Measurements from ENCODE around the gene MTMR8.

Gene MTMR8

DNA sequence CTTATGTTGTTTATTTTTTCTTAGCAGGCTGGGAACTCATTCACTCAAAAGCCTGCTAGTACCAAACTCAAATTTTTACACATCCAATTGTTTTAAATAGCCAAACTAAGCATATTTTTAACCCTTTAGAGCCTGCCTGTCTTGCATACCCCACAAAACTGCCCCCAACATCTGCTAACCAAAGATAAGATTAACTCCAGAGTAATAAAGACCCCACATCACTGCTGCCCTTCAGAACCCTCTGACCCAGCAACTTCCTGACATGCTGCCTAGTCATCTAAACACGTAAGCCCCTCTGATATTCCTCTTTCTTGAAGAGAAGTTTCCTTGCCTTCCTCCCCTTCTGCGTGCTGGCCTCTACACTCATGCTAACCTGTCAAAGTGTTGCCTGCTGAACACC, 104.1 kb downstream of the MTMR8 start:
- no peak for DNase-seq

DNA sequence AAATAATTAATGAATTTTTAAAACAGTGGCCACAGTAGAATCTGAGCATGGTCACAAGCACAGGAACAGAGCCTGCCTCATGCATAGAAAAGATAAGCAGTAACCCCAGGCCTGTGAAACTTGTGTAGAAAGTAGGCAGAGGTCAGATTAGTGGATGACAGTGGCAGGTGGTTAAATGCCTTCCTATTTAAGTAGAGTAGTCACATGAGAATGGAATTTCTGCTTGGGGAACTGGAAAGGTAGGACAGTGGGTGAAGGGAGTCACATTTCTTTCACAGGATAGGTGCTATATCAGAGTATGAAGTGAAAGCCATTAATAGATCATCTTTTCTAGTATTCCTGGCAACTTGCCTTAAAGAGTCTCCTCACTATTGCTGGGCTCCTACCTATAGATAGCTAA, 130.0 kb downstream of the MTMR8 start:
- DNase-seq = no peak

DNA sequence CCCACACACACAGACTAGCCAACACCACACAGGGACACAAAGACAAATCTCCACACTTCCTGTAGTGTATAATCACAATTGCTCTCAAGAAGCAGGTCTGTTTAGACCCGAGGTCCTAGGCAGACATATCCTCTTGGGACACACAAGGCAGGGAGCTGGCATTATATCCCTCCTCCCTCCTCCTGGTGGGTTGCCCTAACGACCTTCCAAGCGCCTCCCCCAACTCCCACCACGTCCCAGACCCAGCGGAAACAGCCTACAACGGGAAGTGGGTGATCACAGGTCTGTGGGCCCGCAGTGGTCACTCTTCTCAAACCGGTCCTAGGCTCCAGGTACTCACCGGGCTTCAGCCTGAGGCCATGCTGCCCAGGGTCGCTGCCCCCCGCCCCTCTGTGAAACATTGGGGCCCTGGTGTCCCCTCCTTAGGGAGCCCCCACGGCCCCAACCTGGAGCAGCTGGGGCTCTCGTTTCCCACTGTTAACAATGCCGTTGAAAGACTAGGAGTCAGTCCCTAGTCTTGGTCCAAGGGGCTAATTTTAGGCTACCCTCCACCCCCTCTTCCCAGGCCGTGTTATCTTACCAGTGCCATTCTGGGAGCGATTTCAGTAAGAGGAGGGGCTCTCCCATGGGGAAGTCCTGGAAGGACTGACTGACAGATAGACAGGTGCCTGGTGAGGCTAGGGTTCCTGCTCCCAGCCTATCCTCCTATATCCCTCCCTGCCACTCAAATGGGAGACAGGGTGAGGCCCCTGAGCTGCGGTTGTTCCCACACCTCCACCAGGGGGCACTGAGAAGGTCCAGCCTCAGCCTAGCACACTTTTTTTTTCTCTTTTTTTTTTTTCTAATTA, 164.9 kb downstream of the MTMR8 start, which contains the start of gene ASB12:
ASB12 (minus strand) TSS at position 485 of the 848 bp plus-strand sequence. CDS start 4,957 bp downstream, outside the sequence.
- DNase-seq = no peak

DNA sequence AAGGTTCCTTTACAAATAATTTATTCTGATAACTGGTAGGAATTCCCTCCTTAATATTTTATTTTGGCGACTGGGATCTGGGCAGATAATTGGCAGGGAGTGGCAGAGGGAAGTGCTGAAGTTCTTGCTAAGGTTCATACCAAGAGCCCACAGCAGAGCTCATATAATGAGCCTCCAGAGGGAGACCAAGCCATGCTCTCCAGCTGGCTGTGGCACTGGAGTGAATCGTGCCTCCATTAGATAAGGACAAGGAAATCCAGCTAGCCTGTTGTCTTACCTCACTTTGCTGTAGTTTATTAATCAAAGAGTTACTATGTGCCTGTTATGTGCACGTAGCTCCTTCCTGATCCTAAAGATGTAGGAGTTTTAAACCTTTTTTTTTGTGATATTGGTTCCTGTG, 166.1 kb downstream of the MTMR8 start:
- no peak for DNase-seq
